C1 segment of cervical spinal cord (tissue), 14 donors: ENCODE data around the gene XCR1.
"Not testable (repeated sequence)": the region's sequence is repeated elsewhere in the genome, so short reads cannot be mapped to it uniquely, and the experiment has no call there.

Experiments used
- DNase-seq, 14 donors: peaks; one replicate each; lab custom pipeline; 2025; lab: John Stamatoyannopoulos, UW

XCR1 gene

GRCh38 chr3:46006238-46007032 is 20.8 kb downstream of the XCR1 start:
- no peak for DNase-seq

DNA sequence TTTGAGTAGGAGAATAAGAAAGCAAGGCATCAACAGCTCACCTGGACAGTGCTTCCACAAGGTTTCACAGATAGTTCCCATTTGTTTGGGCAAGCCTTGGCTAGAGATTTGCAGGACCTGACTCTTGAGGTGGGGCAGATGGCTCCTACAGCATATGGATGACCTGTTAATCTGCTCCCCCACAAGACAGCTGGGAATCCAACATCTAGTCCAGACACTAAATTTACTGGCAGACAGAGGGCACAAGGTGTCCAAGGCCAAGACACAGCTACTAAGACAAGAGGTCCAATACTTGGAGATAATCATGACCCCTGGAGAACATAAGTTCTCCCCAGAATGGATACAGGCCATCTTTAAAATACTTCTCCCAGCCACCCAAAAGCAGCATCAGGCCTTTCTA is 23.6 kb downstream of the XCR1 start:
- not testable (repeated sequence) for DNase-seq

DNA sequence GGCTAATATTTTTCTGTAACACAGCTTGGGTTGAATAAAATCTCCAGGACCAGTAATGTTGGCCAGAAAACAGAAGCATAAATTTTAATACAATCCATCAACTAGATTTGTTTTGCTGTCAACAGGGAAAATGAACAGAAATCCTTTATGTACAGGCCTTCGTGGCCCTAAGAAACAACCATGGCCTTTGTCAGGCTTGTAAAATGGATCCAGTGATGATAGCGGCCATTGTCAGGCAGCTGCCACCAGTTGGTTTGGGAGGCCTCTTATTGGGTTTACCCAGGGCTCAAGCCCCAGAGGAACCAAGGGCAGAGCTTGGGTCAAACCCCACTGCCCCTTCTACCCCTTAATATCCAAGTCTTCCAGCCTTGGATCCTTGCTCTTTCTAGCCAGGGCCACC is 26.1 kb downstream of the XCR1 start:
- peak in 9 of 14 donors; percentile 10 to 64 (median 30) for DNase-seq

DNA sequence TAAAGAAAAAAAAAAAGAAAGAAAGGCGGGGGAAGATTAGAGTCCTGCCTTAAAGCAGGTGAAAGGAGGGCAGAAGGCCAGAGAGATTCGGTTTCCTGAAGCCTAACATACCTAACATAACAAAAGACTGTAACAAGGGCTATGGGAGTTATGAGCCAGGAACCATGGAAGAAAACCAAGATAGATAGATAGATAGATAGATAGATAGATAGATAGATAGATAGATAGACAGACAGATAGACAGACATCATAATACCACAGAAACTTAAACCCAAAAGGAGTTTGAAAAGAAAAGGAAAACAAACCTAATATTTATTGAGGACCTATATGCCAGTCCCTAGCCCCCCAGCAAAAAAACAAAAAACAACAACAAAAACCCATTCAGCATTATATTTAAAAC is 29.3 kb downstream of the XCR1 start:
- no peak for DNase-seq

DNA sequence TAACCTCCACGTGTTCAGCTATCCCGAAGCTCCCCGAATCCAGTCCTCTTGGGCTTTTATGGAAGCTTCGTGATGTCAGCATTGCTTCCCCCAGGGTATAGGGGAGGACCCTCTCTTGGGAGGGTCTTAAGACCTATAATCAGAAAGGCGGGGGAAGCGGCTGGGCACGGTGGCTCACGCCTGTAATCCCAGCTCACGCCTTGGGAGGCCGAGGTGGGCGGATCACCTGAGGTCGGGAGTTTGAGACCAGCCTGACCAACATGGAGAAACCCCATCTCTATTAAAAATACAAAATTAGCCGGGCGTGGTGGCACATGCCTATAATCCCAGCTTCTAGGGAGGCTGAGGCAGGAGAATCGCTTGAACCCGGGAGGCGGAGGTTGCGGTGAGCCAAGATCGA is 29.8 kb downstream of the XCR1 start:
- not testable (repeated sequence) for DNase-seq

GRCh38 chr3:45995236-45996192 is 31.8 kb downstream of the XCR1 start, which contains the start of gene FYCO1:
FYCO1 (minus strand) TSS chr3:45995824; CDS start chr3:45984910, 10,914 bp downstream.
- peak in 13 of 14 donors; percentile 51 to 92 (median 83) for DNase-seq

GRCh38 chr3:45994419-45995235 is 32.7 kb downstream of the XCR1 start:
- peak in 4 of 14 donors; percentile 42 to 67 (median 58) for DNase-seq

DNA sequence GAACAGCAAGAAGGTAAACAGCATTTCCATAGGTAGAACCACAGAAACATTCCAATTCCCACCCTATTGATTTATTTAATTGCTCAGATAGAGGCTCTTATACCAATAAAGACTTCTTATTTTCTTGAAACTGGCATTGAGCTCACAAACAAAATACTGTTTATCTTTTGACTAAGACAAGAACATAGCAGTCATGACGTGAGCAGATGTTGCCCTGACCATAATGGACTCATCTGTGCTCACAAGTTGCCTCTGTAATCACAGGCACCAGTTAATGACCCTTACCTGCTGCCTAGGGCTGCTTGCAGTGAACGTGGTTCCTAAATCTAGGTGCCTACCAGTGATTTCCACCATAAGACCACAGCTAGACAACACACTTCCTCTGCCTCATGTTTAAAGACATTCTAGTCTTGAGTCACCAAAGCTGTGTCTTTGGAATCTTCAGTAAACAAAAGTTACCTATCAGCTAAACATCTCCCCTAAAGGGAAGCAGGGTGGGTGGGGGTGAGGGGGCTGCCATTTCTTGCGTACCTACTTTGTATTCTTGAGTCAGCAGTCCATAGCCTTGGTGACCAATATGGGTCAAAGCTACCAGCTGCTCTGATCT is 33.8 kb downstream of the XCR1 start:
- no peak for DNase-seq

- no peak for DNase-seq
Observed at GRCh38 chr3:45992821-45993221, 34.5 kb downstream of the XCR1 start.

DNA sequence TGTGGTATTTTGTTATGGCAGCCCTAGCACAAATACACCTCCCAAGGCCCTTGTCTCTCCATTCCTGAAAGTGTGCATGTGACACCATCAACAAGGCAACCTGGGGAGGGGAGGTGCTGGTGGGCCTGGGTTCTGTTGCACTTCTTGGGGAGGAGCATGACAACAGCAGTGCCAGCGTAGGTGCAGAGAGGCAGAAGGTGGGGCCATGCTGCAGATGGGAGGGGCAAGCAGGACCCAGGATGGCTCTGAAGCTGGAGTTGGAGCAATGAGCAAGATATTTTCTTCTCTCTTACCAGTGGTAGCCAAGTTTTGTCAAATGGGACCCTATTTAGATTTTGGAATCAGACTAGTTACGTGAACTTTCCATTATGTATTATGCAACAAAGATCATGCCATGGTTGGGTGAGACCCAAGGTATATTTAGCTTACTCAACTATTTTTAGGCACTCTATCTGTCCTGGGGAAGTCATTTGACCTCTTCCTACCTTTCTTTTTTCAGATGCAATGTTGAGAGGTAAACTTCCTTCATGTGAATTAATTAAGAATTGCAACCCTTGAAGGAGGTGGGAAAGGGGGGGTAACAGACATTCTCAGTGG is 35.1 kb downstream of the XCR1 start:
- no peak for DNase-seq

- no peak for DNase-seq
Observed at GRCh38 chr3:45991341-45991740, 35.9 kb downstream of the XCR1 start.

DNA sequence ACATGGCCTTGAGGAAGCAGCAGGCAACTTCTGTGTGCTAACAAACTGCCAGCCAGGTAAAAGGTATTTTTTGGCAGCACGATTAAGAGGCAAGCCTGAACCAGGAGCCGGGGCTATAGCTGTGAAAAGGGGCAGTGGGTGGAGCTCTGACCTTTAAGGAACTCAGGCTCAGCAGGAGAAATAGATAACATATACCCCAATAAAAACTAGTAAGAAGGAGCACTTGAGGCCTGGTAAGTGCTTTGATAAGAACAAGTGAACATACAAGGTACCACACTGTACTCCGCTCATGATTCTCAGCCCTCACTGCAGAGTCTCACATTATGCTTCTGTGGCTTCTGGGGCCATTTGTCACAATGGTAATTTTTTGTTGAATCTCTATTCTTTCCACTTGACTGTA is 37.1 kb downstream of the XCR1 start:
- no peak for DNase-seq

DNA sequence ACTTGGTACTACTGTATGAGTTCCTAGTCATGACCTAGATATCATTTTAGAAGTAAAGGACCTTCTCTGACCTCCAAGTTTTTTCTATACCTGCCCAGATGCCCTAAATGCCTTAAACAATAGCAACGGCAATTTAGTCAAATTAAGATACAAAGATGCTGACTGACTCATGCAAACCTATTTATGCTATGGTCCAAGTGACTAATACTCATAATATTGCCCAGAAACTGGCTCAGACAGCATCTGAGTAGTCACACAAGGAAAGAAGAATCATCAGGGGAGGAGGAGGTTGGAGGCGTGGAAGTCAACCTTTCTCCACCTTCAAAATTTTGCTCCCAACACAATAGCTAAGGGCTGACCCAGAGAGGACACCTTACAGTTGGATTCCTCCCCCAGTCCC is 38.5 kb downstream of the XCR1 start:
- DNase-seq, result no peak

DNA sequence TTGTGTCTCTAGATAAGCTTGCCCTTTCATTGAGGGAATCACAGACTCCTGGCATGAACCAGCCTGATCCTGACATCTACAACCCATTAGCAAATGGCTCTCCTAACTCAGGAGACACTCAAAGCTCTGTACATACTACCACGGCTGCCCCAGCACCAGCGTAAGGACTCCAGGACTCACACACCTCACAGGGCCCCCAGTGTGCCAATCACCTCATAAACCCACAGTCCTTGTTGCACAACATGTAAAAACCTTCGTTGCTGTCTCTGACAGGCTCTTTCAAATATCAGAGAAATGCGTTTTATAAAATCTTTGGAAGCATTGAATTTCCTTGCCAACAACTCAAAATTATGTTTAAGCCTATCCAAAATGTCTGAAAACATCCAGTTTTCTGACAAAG is 38.9 kb downstream of the XCR1 start:
- no peak for DNase-seq

DNA sequence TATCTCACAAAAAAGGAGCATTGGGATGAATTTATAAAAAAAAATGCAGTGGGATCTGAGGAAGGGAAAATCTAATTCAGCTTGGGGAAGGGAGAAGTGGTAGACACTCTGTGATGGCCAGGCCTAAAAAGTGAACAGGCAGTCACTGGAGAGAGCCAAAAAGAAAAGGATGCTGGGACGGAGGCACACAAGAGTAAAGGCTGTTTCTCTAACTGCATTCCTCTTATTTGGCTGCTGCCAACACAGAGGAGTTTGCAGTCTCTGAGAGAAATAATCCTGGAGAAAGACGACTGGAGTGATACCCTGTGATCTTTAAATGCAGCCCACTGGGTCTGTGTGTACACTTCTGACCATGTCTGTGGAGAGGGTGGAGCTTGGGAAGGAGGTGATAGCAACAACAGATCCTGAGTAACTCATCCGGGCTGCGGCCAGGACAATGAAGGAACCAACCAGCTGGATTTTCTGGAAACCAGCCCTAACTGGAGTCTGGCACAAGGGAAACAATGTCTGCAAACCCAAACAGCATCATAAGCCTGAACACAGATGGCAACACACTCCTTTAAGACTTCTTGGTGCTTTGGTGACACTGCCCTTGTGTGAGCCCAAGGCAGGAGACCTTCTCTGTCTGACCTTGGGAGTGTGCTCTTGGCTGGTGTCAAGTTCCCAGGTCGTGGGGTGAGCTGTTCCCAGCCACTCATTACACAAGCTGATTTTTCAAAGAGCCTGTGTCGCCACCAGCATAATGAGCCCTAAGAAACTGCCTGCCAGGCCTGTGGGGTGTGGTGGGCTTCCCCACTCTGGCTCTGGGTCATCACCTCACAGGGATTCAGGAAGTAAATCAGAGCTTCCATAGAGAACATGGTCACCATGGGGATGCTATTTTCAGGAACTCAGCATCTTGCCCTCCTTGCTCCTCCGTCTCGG is 39.7 kb downstream of the XCR1 start:
- peak in 12 of 14 donors; percentile 18 to 74 (median 53) for DNase-seq

DNA sequence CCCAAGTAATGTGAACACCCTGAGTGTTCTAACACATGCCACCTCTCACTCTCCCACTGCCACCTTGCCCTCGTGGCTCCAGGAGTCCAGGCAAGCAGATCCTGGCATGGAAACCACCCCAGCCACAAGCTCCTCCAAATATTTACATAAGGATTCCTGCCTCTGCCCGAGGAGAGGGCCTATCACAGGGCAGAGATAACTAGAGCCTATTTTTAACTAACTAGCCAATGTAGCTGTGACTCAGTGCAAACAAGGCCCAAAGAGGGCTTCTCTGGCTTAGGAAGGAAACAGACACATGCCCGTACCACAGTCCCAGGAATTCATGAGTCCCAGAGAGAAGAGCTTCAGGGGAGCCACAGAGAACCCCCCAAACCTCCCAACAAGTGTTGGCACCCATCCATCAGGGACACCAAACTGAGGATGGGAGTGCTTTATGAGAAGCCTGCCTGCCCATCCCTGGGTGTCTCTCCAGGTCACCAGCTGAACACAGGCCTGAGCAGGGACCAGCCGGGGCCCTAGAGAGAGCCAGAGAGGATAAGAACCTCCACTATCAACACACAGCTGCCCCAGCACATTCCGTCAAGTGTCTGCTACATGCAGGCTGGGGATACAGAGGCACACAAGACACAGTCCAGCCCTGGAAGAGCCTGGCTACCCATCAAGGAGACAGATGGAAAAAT is 40.8 kb downstream of the XCR1 start:
- no peak for DNase-seq

GRCh38 chr3:45985532-45986302 is 41.6 kb downstream of the XCR1 start:
- no peak for DNase-seq
